HG02763 (cell line): ENCODE results near the gene RAD17.
"Not testable (repeated sequence)": the region's sequence is repeated elsewhere in the genome, so short reads cannot be mapped to it uniquely, and the experiment has no call there.

Source experiments
- ATAC-seq: cut with Tn5 transposase; IDR thresholded peaks from one replicate; pipeline ENCODE4 v1.9.1; 2021; ENCODE audit warnings: mild to moderate bottlenecking, moderate library complexity; ENCODE audit not compliant: unreplicated experiment

RAD17 gene

GRCh38 chr5:69455428-69455988 is 85.9 kb downstream of the RAD17 start:
- ATAC-seq, result not testable (repeated sequence)

GRCh38 chr5:69462170-69462569 is 92.6 kb downstream of the RAD17 start:
- no peak for ATAC-seq
